ENCODE results near the gene TAF11L13.
"Not testable (repeated sequence)": the region's sequence is repeated elsewhere in the genome, so short reads cannot be mapped to it uniquely, and the experiment has no call there.

TAF11L13 gene

GRCh38 chr5:17631788-17632187, at the start of gene TAF11L13:
TSS of gene TAF11L13 (plus strand) at chr5:17632088.
- not testable (repeated sequence) for DNase-seq

DNA sequence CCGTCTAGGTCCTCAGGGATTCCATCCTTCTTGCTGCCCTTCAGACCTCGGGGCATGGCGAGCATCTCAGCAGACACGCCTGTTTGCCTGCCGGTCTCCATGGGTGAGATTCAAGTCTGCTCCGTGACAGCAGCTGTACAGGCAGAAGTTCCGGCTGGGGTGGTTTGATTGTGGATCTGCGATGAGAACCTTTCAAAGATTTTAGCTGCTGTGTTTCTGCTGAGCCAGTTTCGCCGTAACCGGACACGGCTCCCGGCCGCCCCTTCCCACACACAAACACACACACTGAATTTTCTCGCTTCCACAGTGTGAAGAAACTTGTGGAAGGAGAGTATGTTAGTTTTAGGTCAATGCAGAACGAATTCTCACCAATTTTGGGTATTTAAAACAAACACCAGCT, 46.2 kb upstream of the TAF11L13 start, which contains the start of gene TAF11L7:
Gene TAF11L7 (minus strand): TSS at position 101 of the 400 bp plus-strand sequence.
- not testable (repeated sequence) for DNase-seq

DNA sequence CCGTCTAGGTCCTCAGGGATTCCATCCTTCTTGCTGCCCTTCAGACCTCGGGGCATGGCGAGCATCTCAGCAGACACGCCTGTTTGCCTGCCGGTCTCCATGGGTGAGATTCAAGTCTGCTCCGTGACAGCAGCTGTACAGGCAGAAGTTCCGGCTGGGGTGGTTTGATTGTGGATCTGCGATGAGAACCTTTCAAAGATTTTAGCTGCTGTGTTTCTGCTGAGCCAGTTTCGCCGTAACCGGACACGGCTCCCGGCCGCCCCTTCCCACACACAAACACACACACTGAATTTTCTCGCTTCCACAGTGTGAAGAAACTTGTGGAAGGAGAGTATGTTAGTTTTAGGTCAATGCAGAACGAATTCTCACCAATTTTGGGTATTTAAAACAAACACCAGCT, 41.0 kb upstream of the TAF11L13 start, which contains the start of gene TAF11L8:
Gene TAF11L8 (minus strand): TSS at position 101 of the 400 bp plus-strand sequence.
- DNase-seq, result not testable (repeated sequence)

- DNase-seq, result not testable (repeated sequence)
Measured at GRCh38 chr5:17594255-17594654, 37.6 kb upstream of the TAF11L13 start, which contains the start of gene TAF11L9. TSS of gene TAF11L9 (minus strand) at chr5:17594394.

GRCh38 chr5:17597728-17598127, 34.2 kb upstream of the TAF11L13 start, which contains the start of gene TAF11L10:
TSS of gene TAF11L10 (minus strand) at chr5:17597828.
- DNase-seq, result not testable (repeated sequence)

GRCh38 chr5:17603880-17604279, 28.0 kb upstream of the TAF11L13 start, which contains the start of gene TAF11L11:
TSS of gene TAF11L11 (plus strand) at chr5:17604183.
- not testable (repeated sequence) for DNase-seq

- no peak for DNase-seq
Measured at GRCh38 chr5:17604951-17605350, 26.9 kb upstream of the TAF11L13 start.

GRCh38 chr5:17607461-17607860, 24.4 kb upstream of the TAF11L13 start:
- not testable (repeated sequence) for DNase-seq

- not testable (repeated sequence) for DNase-seq
Measured at GRCh38 chr5:17610092-17610491, 21.8 kb upstream of the TAF11L13 start, which contains the start of gene TAF11L12. TSS of gene TAF11L12 (plus strand) at chr5:17610392.

GRCh38 chr5:17614872-17615605, 16.8 kb upstream of the TAF11L13 start:
- DNase-seq, result no peak

DNA sequence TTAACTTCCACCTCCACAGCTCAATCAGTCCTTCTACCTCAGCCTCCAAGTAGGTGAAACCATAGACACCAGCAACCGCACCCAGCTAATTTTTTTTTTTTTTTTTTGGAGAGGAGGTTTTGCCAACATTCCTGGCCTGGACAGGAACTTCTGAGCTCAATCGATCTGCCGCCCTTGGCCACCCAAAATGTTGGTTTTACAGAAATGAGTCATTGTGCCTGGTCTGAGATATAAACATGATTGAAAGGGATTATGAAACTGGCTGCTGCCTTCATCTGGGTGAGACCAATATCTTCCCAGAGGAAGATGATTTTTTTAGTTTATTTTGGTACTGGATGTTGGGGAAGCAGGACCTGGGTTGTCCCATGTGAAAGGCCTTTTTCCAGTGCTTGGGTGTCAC, 12.5 kb upstream of the TAF11L13 start:
- DNase-seq, result no peak

DNA sequence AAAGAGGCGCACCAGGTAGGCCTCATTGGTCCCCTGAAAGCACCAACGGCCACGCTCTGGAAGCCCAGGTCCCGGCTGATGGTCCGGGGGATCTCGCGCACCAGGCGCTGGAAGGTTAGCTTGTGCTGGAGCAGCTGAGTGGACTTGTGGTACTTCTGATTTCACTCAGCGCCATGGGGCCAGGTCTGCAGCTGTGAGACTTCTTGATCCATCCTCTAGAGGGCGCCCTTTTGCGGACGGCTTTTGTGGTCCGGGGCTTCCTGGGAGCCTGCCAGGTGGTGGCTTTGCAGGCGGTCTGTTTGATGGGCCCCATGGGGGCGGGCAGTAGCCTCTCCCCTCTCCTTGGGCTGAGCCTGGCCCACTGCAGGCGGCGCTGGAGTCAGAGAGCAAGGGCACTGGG, 11.3 kb upstream of the TAF11L13 start:
- no peak for DNase-seq

GRCh38 chr5:17625686-17626085, 6.2 kb upstream of the TAF11L13 start:
- DNase-seq, result no peak

DNA sequence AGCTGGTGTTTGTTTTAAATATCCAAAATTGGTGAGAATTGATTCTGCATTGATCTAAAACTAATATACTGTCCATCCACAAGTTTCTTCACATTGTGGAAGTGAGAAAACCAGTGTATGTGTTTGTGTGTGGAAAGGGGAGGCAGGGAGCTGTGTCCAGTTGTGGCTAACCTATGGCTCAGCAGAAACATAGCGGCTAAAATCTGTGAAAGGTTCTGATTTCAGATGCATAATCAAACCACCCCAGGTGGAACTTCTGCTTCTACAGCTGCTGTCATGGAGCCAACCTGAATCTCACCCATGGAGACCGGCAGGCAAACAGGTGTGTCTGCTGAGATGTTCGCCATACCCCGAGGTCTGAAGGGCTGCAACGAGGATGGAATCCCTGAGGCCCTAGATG, 2.3 kb downstream of the TAF11L13 start, which contains the start of gene TAF11L14:
Gene TAF11L14 (plus strand): TSS at position 301 of the 400 bp plus-strand sequence.
- DNase-seq, result no peak

DNA sequence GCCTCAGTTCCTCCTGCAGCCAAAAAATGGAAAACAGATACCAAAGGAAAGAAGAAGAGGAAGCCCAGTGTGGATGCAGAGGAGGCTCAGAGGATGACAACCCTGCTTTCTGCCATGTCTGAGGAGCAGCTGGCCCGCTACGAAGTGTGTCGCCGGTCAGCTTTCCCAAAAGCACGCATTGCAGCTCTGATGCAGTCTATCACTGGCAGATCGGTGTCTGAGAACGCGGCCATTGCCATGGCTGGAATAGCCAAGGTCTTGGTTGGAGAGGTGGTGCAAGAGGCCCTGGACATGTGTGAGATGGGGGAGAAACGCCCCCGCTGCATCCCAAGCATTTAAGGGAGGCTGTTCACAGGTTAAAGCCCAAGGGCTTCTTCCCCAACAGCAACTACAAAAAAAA, 17.3 kb downstream of the TAF11L13 start:
- DNase-seq, result not testable (repeated sequence)

DNA sequence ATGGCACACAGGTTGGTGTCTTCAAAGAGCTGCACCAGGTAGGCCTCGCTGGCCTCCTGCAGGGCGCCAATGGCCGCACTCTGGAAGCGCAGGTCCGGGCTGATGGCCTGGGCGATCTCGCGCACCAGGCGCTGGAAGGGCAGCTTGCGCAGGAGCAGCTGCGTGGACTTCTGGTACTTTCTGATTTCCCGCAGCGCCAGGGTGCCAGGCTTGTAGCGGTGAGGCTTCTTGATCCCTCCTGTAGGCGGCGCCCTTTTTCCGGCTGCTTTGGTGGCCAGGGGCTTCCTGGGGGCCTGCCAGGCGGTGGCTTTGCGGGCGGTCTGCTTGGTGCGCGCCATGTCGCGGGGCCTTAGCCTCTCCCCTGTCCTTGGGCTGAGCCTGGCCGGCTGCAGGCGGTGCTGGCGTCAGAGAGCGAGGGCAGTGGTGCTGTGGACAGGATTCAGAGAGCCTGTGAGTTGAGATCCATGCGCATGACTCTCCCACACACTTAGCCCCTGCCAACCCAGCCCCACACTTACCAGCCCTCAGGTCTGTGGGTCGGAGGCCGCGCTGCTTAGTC, 23.4 kb downstream of the TAF11L13 start:
- DNase-seq, result not testable (repeated sequence)

DNA sequence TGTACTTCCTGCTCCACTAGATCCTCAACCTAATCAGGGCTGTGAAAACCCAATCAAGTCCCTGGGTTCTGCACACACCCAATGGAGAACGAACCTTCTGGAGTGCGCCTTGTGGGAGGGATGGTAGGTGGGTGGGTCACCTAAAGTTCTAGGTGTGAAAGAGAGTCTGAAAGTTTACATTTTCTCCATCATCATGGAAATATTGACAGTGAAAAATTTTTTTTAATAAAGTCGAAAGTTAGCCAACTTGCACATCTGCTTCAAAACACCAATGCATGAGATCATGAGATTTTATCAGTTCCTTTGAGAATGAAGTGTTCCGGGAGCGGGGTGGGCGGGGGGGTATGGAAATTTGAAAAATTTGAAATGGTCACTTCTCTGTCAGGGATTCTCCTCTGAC, 24.0 kb downstream of the TAF11L13 start:
- DNase-seq, result no peak

- no peak for DNase-seq
Measured at GRCh38 chr5:17663182-17663581, 31.3 kb downstream of the TAF11L13 start.

- no peak for DNase-seq
Measured at GRCh38 chr5:17665836-17666235, 33.9 kb downstream of the TAF11L13 start.

DNA sequence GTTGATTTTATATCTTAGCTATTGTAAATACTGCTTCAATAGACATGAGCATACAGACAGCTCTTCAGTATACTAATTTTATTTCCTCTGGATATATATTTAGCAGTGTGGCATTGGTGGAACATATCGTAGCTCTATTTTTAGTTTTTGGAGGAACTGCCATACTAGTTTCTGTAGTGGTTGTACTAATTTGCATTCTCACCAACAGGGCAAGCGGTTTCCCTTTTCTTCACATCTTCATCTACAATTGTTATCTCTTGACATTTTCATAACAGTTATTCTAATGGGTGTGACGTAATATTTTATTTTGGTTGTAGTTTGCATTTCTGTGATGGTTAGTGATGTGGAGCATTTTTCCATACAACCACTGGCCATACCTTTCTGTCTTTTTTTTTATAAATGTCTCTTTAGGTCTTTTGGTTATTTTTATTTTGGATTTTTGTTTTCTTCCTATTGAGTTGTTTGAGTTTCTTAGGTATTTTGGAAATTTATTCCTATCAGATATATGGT, 34.9 kb downstream of the TAF11L13 start:
- DNase-seq, result no peak

DNA sequence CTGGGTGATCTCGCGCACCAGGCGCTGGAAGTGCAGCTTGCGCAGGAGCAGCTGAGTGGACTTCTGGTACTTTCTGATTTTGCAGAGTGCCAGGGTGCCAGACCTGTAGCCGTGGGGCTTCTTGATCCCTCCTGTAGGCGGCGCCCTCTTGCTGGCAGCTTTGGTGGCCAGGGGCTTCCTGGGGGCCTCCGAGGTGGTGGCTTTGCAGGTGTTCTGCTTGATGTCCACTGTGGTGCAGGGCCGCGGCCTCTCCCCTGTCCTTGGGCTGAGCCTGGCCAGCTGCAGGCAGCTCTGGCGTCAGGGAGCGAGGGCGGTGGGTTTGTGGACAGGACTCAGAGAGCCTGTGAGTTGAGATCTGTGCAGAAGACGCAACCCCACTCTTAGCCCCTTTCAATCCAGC, 38.5 kb downstream of the TAF11L13 start:
- no peak for DNase-seq

DNA sequence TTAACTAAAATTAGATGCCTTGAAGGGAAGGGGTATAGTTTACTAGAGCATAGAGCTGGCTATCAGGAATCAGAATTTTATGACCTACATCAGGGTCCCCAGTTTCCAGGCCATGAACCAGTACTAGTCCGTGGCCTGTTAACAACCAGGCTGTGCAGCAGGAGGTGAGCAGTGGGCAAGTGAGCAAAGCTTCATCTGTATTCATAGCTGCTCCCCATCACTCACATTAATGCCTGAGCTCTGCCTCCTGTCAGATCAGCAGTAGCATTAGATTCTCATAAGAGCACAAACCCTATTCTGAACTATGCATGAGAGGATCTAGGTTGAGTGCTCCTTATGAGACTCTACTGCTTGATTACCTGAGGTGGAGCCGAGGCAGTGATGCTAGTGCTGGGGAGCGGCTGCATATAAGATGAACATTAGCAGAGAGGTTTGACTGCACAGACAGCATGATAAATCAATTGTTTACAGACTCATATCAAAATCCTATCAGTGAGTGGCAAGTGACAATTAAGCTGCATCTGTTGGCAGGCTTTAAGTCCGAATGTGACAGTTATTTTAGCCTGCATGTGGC, 47.0 kb downstream of the TAF11L13 start:
- no peak for DNase-seq

- DNase-seq, result no peak
Measured at GRCh38 chr5:17679597-17680203, 47.8 kb downstream of the TAF11L13 start.

Data from activated CD4-positive, alpha-beta T cell treated with anti-CD3 and anti-CD28 coated beads for 4 hours (primary cell).